Vagina (tissue), 2 donors: Measurements from ENCODE around the gene GPBP1. TPM values are rescaled to one million over a fixed set of nuclear protein-coding genes. Genes with fewer than 3 reads are reported as not detected.

ENCODE experiments used
- DNase-seq, 2 donors: peaks; one replicate each; pipeline ENCODE4 v3.0.0-alpha.2; 2017; ENCODE audit errors: extremely low spot score in 2 of 2
- H3K27ac ChIP-seq: fragments of 200-600 bp; sonication (generic); one replicate; pipeline ENCODE4 v1.5.1; 2019
- H3K27me3 ChIP-seq: fragments of 200-600 bp; sonication (generic); one replicate; pipeline ENCODE4 v1.5.1; 2019
- H3K36me3 ChIP-seq, 2 donors: fragments of 200-600 bp; sonication (generic); one replicate each; pipeline ENCODE4 v1.5.1; 2017 to 2019
- H3K4me1 ChIP-seq: fragments of 200-600 bp; sonication (generic); one replicate; pipeline ENCODE4 v1.5.1; 2019
- H3K4me3 ChIP-seq, 2 donors: fragments of 200-600 bp; sonication (generic); 1 replicate in 1 of 2; 2 replicates in 1 of 2; pipeline ENCODE4 v1.5.1; 2016 to 2019
- H3K9me3 ChIP-seq: fragments of 200-600 bp; sonication (generic); one replicate; pipeline ENCODE4 v1.5.1; 2019
- POLR2A ChIP-seq, 2 donors: fragments of 450-650 bp; IDR thresholded peaks; one replicate each; pipeline ENCODE4 v1.6.1; 2017; ENCODE audit warnings: antibody characterized with exemption in 2 of 2, mild to moderate bottlenecking in 2 of 2, moderate library complexity in 2 of 2
- POLR2AphosphoS5 ChIP-seq, 2 donors: sonication (generic); formaldehyde crosslinking; IDR thresholded peaks; one replicate each; pipeline ENCODE4 v1.9.0; 2017; ENCODE audit warnings: antibody characterized with exemption in 2 of 2, mild to moderate bottlenecking in 2 of 2, low read depth in 1 of 2; ENCODE audit not compliant: insufficient read depth in 1 of 2
- intact Hi-C: fragments of 100-400 bp; cut with DNase I; formaldehyde crosslinking; loops from one replicate; pipeline ENCODE4 v1.15.1; 2023
- small RNA-seq: library from RNA; depleted of rRNA; stranded (forward); fragments of <200 nt; gene quantifications from one replicate; pipeline ENCODE3, GENCODE V24; 2016
- total RNA-seq: library from RNA; depleted of rRNA; stranded (reverse); fragments of >200 nt; gene quantifications from one replicate; pipeline ENCODE4 v1.2.3, GENCODE V29; 2016
- TF ChIP-seq, protein P1 (sequence below), 3 experiments: fragments of 450-650 bp in 2 of 3; fragments of 200-600 bp in 1 of 3; sonication (generic) in 1 of 3; IDR thresholded peaks; one replicate each; pipeline ENCODE4 v1.5.1; 2017 to 2019; ENCODE audit warnings: antibody characterized with exemption in 3 of 3, mild to moderate bottlenecking in 2 of 3, moderate library complexity in 2 of 3

Gene GPBP1
- total RNA-seq, 1 donor from 2014 or later, result 62.6 TPM

GRCh38 chr5:57311921-57312735 is 138.3 kb downstream of the GPBP1 start:
- Histone ChIP-seq H3K4me3 (no peak overlapping the region), H3K27ac (no peak overlapping the region), H3K27me3 (no peaks in the 10 kb centered on the region), H3K4me1 (no peaks in the 10 kb centered on the region), H3K36me3 (no peaks in the 10 kb centered on the region), H3K9me3 (no peaks in the 10 kb centered on the region)
- DNase-seq, result no peak
- intact Hi-C loops, result no loop called here
- TF ChIP-seq POLR2A (IDR thresholded peaks at IDR 0.05), result no peak
- TF ChIP-seq POLR2AphosphoS5 (IDR thresholded peaks at IDR 0.05; ENCODE audit: insufficient read depth in 1 of 2, low read depth in 1 of 2), result no peak
- TF ChIP-seq, protein P1, sequence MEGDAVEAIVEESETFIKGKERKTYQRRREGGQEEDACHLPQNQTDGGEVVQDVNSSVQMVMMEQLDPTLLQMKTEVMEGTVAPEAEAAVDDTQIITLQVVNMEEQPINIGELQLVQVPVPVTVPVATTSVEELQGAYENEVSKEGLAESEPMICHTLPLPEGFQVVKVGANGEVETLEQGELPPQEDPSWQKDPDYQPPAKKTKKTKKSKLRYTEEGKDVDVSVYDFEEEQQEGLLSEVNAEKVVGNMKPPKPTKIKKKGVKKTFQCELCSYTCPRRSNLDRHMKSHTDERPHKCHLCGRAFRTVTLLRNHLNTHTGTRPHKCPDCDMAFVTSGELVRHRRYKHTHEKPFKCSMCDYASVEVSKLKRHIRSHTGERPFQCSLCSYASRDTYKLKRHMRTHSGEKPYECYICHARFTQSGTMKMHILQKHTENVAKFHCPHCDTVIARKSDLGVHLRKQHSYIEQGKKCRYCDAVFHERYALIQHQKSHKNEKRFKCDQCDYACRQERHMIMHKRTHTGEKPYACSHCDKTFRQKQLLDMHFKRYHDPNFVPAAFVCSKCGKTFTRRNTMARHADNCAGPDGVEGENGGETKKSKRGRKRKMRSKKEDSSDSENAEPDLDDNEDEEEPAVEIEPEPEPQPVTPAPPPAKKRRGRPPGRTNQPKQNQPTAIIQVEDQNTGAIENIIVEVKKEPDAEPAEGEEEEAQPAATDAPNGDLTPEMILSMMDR (IDR thresholded peaks at IDR 0.05), result no peak

- Histone ChIP-seq H3K27me3 (no peaks in the 10 kb centered on the region), H3K4me1 (no peaks in the 10 kb centered on the region)
- DNase-seq, result no peak
Measured at GRCh38 chr5:57313716-57314115, 139.9 kb downstream of the GPBP1 start.

More at GRCh38 chr5:57313716-57314115, 139.9 kb downstream of the GPBP1 start:
- no peaks in the 10 kb centered on the region for H3K36me3 ChIP-seq
- TF ChIP-seq POLR2A (IDR thresholded peaks at IDR 0.05) (no peak), POLR2AphosphoS5 (IDR thresholded peaks at IDR 0.05; ENCODE audit: insufficient read depth in 1 of 2, low read depth in 1 of 2) (no peak)
- TF ChIP-seq, protein P1 (IDR thresholded peaks at IDR 0.05), result no peak
- no peak overlapping the region for H3K4me3 ChIP-seq
- no peaks in the 10 kb centered on the region for H3K9me3 ChIP-seq
- no peak overlapping the region for H3K27ac ChIP-seq
- intact Hi-C loops, result no loop called here

Small RNA genes lying within 50 kb of the gene (small RNA-seq; reads per million reads assigned to genes)
- gene RF00019, result not detected

Other genes starting within 250 kb of the GPBP1 start
- 16.0 TPM for gene MIER3, start 221.9 kb upstream of the GPBP1 start, total RNA-seq